ENCODE measurements around the gene CD40. TPM values are rescaled to one million over a fixed set of nuclear protein-coding genes. Genes with fewer than 3 reads are reported as not detected.

The CD40 gene
- total RNA-seq, result 0.92 TPM

GRCh38 chr20:46117704-46118467, at the start of gene CD40:
Gene CD40 (plus strand): TSS chr20:46118314. CDS start chr20:46118344, 30 bp downstream.

GRCh38 chr20:46089417-46090388, 28.4 kb upstream of the CD40 start, which contains the start of gene NCOA5:
Gene NCOA5 (minus strand): TSS chr20:46089962. CDS start chr20:46079424, 10,538 bp downstream.

Other genes with a start within 250 kb of the CD40 start
- 6.7 TPM for gene ZSWIM1, start 237.1 kb upstream of the CD40 start, total RNA-seq
- 1.6 TPM for gene SPATA25, start 230.7 kb upstream of the CD40 start, total RNA-seq
- 4.6 TPM for gene NEURL2, start 227.1 kb upstream of the CD40 start, total RNA-seq
- 28.4 TPM for gene CTSA, start 227.0 kb upstream of the CD40 start, total RNA-seq
- 49.8 TPM for gene PLTP, start 206.2 kb upstream of the CD40 start, total RNA-seq
- 12.5 TPM for gene PCIF1, start 183.6 kb upstream of the CD40 start, total RNA-seq
- 15.5 TPM for gene ZNF335, start 146.1 kb upstream of the CD40 start, total RNA-seq
- 0.23 TPM for gene MMP9, start 109.4 kb upstream of the CD40 start, total RNA-seq
- gene SLC12A5, start 89.1 kb upstream of the CD40 start, total RNA-seq, result 113 TPM
- 21.9 TPM for gene NCOA5, start 28.4 kb upstream of the CD40 start, total RNA-seq
- gene CDH22, start 190.2 kb downstream of the CD40 start, total RNA-seq, result 5.1 TPM

Measured in diencephalon (tissue), 1 donor.